ENCODE measurements around the gene ERP27.

The ERP27 gene

DNA sequence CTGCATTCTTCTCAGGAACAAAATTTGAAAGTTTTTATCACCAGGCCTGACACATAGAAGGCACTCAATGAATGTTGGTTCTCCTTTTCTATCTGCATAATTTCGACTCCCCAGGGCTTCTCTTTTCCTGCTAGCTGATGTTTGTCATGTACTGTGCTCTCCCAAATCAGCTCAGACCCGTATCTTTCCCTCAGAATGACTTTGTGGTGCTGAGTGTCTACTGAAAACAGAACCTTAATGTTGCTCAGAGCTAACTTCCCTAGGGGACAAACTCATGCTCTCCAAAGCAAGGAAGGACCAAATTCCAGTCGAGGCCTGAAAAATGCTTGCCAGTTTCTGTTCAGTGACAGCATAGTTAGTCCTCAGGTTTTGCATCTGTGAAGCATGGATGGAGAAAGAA lies 21.1 kb upstream of the ERP27 start:
- no peak for DNase-seq

DNA sequence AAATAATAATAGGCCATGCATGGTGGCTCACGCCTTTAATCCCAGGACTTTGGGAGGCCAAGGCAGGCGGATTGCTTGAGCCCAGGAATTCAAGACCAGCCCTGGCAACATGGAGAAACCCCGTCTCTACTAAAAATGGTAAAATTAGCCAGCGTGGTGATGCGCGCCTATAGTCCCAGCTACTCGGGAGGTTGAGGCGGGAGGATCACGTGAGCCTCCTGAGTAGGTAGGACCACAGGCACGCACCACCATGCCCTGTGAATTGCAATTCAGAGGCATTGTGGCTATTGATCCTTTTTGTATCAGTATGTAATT lies 20.7 kb upstream of the ERP27 start:
- DNase-seq = peak in 1 of 2 donors; percentile 46

DNA sequence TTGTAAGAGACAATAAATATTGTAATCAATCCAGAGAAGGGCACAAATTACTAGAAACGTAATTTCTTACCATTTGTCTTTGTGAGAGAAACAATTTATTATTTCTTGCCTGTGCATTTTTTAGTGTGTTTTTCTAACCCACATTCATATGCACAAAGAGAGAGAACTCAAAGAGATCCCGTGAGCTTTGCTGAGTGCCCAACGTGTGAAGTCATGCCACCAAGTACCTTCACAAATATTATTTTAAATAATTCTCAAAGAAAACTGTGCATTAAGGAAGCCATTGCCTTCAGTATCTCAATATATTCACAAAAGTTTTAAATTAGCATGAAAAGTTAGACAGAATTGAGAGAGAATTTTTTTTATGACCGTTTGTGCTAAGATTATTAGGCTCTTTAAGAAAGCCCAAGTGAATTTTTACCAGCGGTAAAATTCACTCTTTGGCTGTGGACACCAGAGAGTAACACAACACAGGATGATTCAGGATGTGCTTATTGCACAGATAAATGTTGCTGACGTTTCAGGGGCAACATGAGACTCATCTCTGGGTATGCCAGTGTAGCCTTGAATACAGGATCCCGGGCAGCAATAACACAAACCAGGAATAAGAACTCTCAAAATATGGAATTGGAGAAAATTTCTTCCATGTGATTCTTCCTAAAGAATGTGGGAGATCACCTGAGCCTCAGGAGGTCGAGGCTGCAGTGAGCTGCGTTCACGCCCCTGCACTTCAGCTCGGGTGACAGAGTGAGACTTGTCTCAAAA lies 20.2 kb upstream of the ERP27 start:
- peak in 1 of 2 donors; percentile 46 for DNase-seq

DNA sequence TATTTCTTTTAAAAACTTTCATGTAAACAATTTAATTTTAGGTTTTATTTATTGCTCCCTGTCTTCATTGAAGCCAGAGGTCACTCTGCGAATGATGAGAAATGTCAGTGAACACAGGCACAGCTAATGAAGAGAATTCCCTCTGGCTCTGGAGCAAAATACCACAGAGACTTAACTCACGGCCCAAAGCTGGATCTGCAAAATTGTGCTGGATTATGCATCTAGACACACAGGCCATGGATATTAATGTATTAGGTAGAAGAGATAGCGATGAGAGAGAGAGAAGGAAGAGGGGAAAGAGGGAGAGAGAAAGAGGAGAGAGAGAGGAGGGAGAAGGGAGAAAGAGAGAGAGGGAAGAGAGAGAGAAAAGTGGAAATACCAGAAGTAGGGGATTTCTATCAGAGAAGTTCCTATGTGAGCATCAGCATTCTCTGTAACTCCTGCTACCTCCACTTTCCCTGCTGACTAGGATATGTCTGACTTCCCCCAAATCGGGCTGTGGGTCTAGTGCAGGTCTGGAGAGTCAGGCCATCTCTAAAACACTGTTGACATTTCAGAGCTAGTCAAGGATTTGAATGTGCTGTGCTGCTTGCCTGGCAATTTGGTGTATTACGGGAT lies 19.3 kb upstream of the ERP27 start:
- peak in 1 of 2 donors; percentile 48 for DNase-seq

DNA sequence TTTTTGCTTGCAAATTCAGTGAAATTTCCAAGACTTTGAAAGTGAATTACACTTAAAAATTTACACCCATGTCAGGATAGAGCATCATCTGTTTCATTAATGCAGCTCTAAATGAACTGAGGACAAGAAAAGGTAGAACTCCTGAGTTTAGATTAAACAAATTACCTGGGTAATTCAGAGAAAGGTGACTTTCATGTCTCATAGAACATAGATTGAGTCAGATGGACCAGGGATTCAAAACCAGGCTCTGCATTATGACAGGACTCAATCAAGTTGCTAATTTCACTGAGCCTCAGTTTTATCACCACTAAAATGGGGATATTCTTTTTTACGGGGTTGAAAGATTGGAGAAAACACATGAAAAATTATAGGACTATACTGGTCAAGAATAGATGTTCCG lies 18.6 kb upstream of the ERP27 start:
- DNase-seq = no peak

DNA sequence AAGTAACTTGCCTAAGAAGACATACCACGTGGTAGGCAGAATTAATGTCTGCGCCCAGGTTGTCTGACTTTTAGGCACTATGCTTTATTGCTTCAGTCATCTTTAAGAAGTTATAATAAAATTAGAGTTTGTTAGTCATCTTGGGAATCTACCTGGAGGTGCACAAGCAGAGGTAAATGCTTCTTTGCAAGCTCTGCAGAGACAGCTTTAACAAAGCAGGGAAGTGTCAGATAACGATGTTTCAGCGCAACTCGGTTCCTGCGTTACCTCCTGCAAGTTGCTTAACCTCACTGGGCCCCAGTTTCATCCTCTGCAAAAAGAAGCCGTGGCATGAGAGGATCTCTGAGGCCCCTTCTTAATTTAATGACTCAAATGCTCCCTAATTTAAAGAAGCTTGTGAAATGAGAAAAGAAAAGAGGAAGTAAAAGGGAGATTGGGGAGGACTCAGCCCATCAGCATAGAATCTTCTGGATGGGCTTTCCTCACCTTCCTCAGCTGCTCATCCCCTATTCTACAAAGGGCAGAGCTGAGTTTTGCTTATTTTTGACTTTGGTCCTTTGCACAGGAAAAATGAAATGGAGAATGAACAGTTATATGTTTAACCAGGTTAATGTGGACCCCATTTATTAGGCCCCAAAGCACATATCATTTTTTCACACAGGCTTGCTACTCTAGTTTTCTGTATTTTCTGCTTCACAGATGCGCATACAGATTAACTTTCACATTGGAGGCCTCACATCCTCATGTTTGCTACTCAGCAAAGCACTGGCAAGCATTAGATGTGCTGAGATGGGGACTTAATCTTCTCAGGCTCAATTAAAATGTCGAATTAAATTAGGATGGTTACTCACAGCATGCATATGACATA lies 17.9 kb upstream of the ERP27 start:
- peak; percentile 42 to 51 for DNase-seq

DNA sequence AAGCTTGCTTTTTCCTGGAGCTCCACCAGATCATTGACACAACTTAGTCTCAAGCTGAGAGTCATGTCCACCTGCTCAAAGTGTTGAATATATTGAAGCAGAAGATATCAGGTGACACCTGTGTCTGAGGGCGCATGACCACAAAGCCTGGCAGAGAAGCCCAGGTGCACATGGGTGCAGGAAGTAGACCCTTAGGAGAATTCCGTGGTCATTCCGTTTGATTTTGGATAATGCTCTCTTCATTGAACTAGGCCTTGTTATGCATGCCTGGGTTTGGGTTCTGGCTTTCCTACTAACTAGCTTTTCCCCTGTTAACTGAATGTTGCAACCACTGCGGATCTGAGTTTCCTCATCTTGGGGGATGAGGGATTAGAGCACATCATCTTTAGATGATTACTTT lies 15.9 kb upstream of the ERP27 start:
- DNase-seq = peak in 1 of 2 donors; percentile 60

DNA sequence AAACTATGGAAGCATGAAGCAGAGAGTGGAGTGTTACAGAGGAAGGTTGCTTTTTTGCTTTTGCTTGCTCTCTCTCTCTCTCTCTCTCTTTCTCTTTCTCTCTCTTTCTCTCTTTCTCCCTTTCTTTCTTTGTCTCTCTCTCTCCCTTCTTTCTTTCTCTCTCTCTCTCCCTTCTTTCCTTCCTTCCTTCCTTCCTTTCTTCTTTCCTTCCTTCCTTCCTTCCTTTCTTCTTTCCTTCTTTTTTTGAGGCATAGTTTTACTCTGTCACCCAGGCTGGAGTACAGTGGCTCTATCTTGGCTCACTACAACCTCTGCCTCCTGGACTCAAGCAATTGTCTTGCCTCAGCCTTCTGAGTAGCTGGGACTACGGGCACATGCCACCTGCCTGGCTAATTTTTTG lies 15.4 kb upstream of the ERP27 start:
- no peak for DNase-seq

DNA sequence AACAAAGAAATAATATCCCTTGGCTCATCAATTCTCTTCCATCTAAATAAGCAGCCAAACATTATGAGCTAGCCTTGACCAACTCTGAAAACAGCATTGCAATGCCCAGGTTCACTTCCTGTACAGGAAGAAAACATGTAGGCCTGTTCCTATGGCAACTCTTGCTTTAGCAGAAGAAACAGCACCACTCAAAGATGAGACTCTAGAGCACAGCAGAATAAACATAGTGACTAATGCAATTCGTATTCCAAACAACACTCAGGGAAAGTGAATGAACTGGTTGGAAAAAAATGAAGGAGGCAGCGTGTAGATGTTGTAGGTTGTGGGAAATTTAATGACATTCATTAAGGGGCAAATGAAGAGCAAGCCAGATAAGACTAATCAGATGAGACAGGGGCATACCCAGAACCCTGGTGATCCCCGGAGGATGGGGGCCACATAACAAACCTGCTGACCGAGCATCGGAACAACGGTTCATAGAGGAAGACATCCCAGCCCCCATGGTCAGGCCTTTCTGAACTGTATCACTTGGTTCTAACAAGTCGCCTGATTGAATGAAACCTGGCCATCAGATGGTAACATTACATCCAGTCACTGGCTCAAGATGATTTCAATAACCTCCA lies 14.1 kb upstream of the ERP27 start:
- peak; percentile 81 to 91 for DNase-seq

DNA sequence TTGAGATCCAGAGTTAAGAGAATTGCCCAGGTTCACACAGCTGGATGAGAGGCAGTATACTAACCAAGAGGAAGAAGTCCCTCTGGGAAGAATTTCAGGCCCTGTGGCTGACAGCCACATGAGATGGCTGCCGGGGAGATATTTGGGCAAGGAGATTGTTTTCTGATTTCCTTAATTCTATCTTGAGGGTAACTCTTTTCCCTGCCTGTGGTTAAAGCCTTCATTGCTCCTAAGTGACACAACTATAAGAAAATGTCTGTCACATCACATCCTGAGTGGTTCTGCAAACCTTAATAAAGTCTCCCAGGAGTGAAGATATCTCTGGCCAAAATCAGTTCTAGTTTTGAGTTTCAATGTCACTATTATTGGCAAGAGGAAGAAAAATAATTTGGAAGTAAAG lies 13.5 kb upstream of the ERP27 start:
- DNase-seq = peak in 1 of 2 donors; percentile 38

DNA sequence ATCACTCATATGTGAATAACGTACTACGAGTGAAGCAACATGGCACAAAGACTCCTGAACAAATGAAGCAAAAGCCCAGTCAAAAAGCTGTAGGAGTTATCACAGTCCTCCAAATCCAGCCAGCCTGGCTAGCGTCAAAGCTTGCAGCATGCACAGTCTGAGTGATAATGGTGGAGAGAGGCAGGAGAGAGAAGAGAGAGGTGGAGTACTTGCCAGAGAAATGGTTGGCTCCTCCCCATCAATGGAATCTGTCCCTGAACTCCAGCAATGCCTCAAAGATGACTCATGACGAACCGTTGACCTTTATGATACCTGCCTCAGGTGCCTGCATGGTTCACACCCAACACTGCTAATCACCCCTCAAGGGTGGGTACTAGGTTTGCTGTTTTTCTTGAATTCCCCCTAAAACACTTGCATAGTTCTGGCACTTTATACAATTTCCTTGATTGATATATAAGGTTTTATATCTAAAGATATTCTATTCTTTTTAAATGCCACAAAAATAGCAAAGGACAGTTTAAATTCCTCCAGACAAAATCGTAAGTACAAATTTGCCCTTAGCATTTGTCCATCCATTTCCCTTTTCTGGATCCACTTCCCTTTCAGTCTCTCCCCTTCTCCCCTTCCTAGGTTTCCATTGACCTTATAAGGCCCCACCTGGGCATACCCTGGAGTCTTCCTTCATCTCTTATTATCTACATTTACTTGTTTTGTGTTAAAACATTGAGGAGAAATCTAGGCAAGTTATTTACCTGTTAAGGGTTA lies 12.8 kb upstream of the ERP27 start:
- peak in 1 of 2 donors; percentile 48 for DNase-seq

DNA sequence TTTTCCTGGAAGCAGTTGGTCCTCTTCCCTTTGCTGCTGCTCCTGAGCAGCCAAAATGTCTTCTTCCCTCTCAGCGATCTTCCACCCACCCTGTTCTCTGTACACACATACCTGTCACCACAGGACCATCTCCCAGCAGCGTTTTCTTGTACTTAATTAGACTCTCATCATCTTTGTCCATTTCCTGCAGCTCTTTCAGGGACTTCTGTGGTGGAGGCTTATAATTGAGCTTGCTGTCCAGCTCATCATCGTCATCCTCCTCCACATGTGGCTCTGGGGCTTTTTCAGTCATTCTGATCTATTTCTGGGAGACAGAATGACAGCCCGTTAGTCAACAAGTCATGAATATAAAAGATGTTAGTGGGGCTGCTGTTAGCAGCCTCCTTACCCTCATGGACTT lies 12.1 kb upstream of the ERP27 start:
- no peak for DNase-seq

DNA sequence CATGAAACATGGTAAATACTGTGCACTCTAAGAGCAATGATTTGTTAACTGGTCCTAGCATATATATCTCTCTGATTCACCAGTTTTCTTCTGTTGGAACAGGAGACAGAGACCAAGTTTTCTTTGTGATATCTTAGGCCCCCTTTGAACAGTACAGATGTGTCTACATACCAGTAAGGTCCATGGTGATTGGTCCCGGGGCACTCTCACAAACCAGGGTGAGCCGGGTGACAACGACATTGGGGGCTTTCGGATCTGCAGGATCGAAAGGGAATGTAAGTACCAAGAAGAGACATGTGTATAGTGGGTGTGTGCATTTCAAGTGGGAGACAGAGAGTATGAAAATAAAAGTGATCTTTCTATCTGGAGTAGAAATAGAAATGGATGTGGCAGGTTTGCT lies 11.3 kb upstream of the ERP27 start:
- DNase-seq = peak in 1 of 2 donors; percentile 35

DNA sequence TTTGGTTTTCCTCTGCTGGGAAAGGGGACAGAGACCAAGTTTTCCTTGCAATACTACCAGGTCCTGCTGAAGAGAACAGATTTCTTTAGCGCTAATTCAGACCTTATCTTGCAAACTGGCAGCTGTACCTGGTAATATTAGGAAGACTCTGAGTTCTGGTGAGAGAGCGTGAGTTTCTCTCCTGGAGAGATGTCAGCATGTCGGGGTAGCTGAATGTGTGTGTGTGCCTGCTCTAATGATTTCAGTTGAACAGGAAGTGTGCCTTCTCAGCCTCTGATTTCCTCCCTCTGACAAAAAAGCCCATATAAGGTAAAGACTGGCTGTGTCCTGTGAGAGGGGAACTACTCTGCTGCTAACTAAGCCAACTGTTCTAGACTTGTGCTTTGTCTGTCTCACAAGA lies 10.3 kb upstream of the ERP27 start:
- peak; percentile 84 to 92 for DNase-seq

DNA sequence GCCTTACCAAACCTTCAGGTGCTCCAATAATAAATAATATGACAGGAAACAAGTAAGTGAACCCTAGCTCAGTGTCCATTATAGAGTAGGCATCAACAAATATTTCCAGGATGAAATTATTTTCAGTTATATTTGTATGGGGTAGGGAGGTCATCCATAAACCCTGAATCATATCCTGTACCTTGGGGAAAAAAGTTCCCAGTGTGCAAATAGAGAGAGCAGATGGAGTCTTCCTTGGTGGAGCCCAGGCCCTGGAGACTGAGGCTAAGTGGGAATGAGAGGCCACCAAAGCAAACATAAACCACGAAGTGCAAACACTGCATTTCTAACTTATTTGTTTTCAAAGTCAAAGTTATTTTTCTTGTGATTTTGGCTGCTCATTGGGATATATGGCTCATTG lies 8.5 kb upstream of the ERP27 start:
- no peak for DNase-seq

DNA sequence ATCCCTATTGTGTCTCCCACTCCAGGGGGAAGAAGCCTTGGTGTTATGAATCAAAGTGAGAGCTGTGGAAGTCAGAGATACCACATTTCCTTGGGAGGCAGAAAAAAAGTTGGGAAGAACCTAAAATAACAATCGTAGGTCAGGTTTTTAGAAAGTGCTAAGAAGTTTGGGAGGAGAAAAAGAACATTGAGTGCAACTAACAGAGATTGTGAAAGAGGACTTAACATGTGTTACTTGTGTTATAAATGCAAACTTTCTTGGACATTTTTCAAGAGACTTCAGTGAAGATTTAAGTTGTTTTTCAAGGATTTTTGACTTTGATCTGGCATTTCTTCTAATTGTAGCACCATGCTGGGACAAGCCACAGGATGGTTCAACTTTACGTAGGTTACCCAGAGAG lies 7.8 kb upstream of the ERP27 start:
- no peak for DNase-seq

DNA sequence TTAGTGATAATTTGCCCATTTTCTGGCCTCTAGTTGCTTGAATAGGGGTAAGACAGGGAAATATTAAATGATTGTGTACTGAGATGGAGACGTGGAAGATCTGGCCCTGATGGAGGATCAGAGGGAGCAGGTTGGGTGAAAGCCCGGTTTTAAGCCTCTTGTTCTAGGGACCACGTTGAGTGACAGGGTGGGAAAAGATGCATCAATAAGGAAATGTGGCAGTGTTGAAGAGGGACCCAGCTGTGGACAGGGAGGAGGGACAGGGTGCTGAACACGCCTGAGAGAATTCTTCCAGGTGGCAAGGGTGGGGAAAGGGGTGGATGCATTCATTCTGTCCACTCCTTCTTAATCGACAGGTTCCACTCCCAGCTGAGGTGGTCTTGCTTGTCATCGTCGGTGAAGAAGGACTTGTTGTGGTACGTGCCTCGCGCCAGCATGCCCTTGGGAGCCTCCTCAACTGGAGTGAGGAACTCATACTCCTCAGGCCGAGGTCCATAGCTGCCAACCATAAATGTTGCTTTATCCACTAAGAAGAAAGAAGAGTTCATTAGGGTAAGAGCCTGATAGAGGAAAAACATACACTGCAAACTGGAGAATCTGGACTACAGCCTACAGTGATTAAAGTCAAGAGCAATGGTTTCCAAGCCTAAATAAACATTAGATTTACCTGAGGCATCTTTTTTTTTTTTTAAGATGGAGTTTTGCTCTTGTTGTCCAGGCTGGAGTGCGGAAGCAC lies 4.0 kb upstream of the ERP27 start:
- DNase-seq = no peak

DNA sequence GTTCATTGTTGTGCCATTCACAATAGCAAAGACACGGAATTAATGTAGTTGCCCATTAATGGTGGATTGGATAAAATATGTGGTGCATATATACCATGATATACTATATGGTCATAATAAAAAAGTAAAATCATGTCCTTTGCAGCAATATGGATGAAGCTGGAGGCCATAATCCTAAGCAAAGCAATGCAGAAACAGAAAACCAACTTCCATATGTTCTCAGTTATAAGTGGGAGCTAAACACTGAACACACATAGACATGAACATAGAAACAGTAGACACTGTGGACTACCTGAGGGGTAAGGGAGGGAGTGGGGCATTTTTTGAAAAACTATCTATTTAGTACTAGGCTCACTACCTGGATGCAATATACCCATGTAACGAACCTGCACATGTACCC lies 3.0 kb upstream of the ERP27 start:
- no peak for DNase-seq

DNA sequence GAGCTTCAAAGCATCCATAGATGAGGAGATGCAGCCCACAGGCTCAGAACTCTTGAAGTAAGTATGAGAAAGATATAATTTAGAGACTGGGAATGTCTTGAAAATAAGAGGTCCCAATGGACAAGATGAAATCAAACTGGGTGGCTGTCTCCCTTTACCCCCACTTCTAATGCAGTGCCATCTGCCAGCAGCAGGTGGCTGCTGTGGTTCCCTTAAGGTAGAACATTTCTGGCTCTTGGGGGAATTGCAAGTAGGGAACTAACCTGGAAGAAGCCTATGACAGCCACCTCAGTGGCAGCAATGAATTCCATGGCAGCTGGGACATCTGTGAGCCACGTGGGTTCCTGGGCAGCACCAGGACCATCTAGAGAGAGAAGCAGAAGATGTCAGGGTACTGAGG lies 648 bp downstream of the ERP27 start:
- DNase-seq = peak in 1 of 2 donors; percentile 47

DNA sequence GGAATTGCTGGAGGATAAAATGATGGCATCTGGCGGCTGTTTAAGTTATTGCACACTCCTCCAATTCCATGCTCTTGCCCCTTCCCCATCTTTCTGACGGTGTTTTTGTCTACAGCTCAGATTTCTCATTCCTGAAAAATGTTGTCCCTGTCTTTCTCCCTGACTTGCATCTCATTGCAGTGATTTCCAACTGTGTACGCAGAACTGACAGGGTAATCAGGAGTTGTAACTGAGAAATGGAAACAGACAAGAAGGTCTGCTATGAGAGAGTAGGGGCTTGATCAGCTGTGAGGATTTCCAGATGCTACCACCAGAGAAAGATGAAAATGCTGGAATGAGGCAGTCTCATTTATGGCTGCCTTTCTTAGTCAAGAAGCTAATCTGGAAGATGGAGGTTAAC lies 1.3 kb downstream of the ERP27 start:
- DNase-seq = no peak

DNA sequence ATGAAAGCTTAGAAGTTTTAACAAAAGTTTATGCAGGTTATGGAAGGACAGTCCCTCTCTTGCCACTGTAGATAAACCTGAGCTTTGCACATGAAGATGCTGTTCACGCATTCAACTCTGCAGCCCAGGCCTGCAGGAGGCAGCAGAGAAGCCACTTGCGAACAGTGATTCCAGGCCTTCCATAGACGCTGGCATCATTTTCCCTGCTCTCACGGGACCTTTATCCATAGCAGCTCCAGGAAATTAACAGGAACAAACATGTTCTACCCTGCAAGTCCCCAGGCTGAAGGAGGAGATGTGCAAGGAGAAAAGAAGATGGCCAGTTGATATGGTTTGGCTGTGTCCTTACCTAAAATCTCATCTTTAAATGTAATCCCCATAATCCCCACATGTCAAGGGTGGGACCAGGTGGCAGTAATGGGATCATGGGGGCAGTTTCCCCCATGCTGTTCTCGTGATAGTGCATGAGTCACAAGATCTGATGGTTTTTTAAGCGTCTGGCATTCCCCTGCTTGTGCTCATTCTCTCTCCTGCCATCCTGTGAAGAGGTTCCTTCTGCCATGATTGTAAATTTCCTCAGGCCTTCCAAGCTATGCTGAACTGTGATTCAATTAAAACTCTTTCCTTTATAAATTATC lies 2.0 kb downstream of the ERP27 start:
- no peak for DNase-seq
